CD4-positive, alpha-beta T cell (primary cell): ENCODE data around the gene CADM1. TPM values are rescaled to one million over a fixed set of nuclear protein-coding genes. Genes with fewer than 3 reads are reported as not detected.

Source experiments
- ATAC-seq: fragments of 200-7000 bp; cut with Tn5 transposase; one replicate; pipeline ENCODE4 v1.10.0; 2022; ENCODE audit warnings: mild to moderate bottlenecking; ENCODE audit not compliant: poor library complexity
- CTCF ChIA-PET: fragments of 350-600 bp; sonication (Branson Sonifier 250); formaldehyde crosslinking; loops from one replicate; lab custom pipeline; 2021; ENCODE audit warnings: antibody characterized with exemption, inconsistent platforms; lab: Charles Lee
- POLR2A ChIA-PET: fragments of 350-600 bp; sonication (Branson Sonifier 250); formaldehyde crosslinking; loops from one replicate; lab custom pipeline; 2021; ENCODE audit warnings: antibody characterized with exemption, inconsistent platforms; lab: Charles Lee
- DNase-seq, 14 experiments: peaks; one replicate each; pipeline ENCODE4 v3.0.0-alpha.2; 2013 to 2020; ENCODE audit warnings: mixed read lengths in 2 of 14
- H3K27ac ChIP-seq, 2 donors: one replicate each; pipeline versions ENCODE4 v1.5.1 to v1.7.0; 2013; ENCODE audit warnings: low read length in 2 of 2, low read depth in 1 of 2, mild to moderate bottlenecking in 1 of 2
- H3K27me3 ChIP-seq, 2 experiments: 1 replicate in 1 of 2; 2 replicates in 1 of 2; pipeline versions ENCODE4 v1.6.1 to v1.7.0; 2013; ENCODE audit warnings: low read length in 2 of 2, control low read depth in 1 of 2, mild to moderate bottlenecking in 1 of 2, moderate library complexity in 1 of 2; ENCODE audit not compliant: insufficient read depth in 2 of 2, control insufficient read depth in 1 of 2
- H3K36me3 ChIP-seq: one replicate; pipeline ENCODE4 v1.6.1; 2013; ENCODE audit warnings: low read length, control low read depth; ENCODE audit not compliant: insufficient read depth
- H3K4me1 ChIP-seq: one replicate; pipeline ENCODE4 v1.6.1; 2013; ENCODE audit warnings: low read length, control low read depth; ENCODE audit not compliant: insufficient read depth
- H3K4me3 ChIP-seq: one replicate; pipeline ENCODE4 v1.5.1; 2013; ENCODE audit warnings: mild to moderate bottlenecking, low read length, moderate library complexity
- H3K9me3 ChIP-seq, 2 experiments: 1 replicate in 1 of 2; 2 replicates in 1 of 2; pipeline versions ENCODE4 v1.6.1 to v1.7.0; 2013; ENCODE audit warnings: low read length in 2 of 2, mild to moderate bottlenecking in 2 of 2, control low read depth in 1 of 2, moderate library complexity in 1 of 2; ENCODE audit not compliant: control insufficient read depth in 1 of 2, insufficient read depth in 1 of 2
- H3K27ac Mint-ChIP-seq: one replicate; pipeline ENCODE4 v1.8.0; 2020; ENCODE audit warnings: mixed read lengths
- H3K27me3 Mint-ChIP-seq: one replicate; pipeline ENCODE4 v1.8.0; 2021; ENCODE audit warnings: mixed read lengths
- H3K36me3 Mint-ChIP-seq: one replicate; pipeline ENCODE4 v1.8.0; 2021; ENCODE audit warnings: low read depth, mixed read lengths
- H3K4me1 Mint-ChIP-seq: one replicate; pipeline ENCODE4 v1.8.0; 2021; ENCODE audit warnings: low read depth, mixed read lengths
- H3K4me3 Mint-ChIP-seq: one replicate; pipeline ENCODE4 v1.8.0; 2020; ENCODE audit warnings: mild to moderate bottlenecking, mixed read lengths
- H3K9me3 Mint-ChIP-seq: one replicate; pipeline ENCODE4 v1.8.0; 2020; ENCODE audit warnings: mixed read lengths
- CTCF ChIP-seq: fragments of 200-600 bp; IDR thresholded peaks from one replicate; pipeline ENCODE4 v1.8.0; 2022; ENCODE audit warnings: antibody characterized with exemption, mild to moderate bottlenecking
- intact Hi-C, 2 experiments: fragments of 100-400 bp; cut with DNase I in 1 of 2; cut with micrococcal nuclease in 1 of 2; formaldehyde crosslinking; loops; one replicate each; pipeline versions ENCODE4 v1.15.1 to v1.9.0; 2023 to 2025; cut with DNase I, micrococcal nuclease
- total RNA-seq, 174 experiments: library from RNA in 2 of 174; stranded (reverse) in 2 of 174; gene quantifications; one replicate each; pipeline ENCODE4 v1.2.3 and lab custom pipeline; 2021 to 2026

The CADM1 gene
- total RNA-seq, 2 experiments from 2014 or later, result 1.1 to 1.4 TPM

DNA sequence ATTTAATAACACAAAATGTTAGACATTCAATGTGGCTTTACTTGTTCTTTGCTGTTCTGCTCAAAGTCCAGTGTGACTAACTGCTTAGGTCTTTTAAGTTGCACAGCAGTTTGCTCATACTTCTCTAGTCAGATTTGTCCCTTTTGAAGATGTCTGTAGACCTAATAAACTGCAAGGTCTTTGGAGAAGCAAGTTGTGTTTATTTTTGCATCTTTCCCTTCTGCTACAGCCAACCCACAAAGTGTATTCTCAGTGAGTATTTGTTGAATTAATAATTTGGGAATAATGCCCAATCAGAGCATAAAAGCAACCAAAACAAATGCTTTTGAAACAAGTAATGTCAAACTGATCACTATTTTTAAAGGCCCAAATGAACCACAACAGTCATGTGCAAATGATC, 312.5 kb downstream of the CADM1 start:
- ATAC-seq (no peak), DNase-seq (no peak)
- Histone ChIP-seq H3K4me3 (no peak overlapping the region), H3K36me3 (no peaks in the 10 kb centered on the region), H3K27ac (no peak overlapping the region), H3K9me3 (no peaks in the 10 kb centered on the region), H3K27me3 (no peaks in the 10 kb centered on the region), H3K4me1 (no peaks in the 10 kb centered on the region)
- Mint-ChIP-seq H3K4me3 (no peak overlapping the region), H3K4me1 (no peaks in the 10 kb centered on the region), H3K27ac (no peak overlapping the region), H3K27me3 (peaks cover 4% of the 10 kb centered on the region), H3K36me3 (no peaks in the 10 kb centered on the region), H3K9me3 (no peaks in the 10 kb centered on the region)
- ChIA-PET POLR2A (no interaction called here), CTCF (no interaction called here)
- TF ChIP-seq CTCF, result no peak
- intact Hi-C loops, result no loop called here

DNA sequence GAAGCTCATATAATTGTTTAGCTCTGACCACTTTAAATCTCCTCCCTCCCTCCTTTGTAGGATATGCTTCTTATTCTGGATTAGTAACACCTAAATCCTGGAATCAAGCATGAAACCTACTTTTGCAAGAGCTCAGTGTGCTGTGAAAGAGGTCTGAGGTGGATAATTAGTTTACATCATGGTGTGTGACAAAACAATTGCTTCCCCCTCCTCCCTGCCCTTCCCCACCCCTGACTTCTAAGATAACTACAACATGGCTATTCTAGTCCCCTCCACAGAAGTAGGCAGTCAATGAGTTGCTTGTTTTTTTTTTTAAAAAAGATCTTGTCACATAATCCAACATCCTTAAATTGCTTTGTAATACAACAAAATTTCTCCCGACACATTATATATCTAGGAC, 314.0 kb downstream of the CADM1 start:
- Mint-ChIP-seq H3K4me1 (no peaks in the 10 kb centered on the region), H3K27me3 (peaks cover 11% of the 10 kb centered on the region), H3K9me3 (no peaks in the 10 kb centered on the region), H3K27ac (no peak overlapping the region), H3K4me3 (no peak overlapping the region), H3K36me3 (no peaks in the 10 kb centered on the region)
- Histone ChIP-seq H3K9me3 (no peaks in the 10 kb centered on the region), H3K4me3 (no peak overlapping the region), H3K27me3 (no peaks in the 10 kb centered on the region), H3K4me1 (no peaks in the 10 kb centered on the region), H3K27ac (no peak overlapping the region), H3K36me3 (no peaks in the 10 kb centered on the region)
- no peak for ATAC-seq
- no peak for TF ChIP-seq CTCF
- intact Hi-C loops, result no loop called here
- CTCF ChIA-PET, result no interaction called here
- POLR2A ChIA-PET, result no interaction called here
- DNase-seq, result no peak

DNA sequence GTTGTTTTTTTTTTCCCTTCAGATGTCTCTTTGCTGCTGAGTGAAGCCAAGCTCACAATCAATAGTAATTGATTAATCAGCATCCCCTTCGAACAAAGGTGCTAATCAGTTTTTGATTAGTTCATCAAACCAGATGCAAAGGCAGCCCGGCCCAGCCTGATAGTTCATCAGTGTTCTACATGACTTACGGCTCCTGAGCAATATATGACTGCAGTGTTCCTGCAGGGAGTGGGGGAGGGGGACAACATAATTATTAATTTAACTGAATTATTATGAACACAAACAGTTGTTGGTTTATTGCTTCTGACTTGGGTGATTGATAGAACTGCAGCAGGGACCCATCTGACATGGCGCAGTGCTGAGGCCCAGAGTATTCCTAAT, 315.3 kb downstream of the CADM1 start:
- Histone ChIP-seq H3K36me3 (no peaks in the 10 kb centered on the region), H3K4me3 (no peak overlapping the region), H3K4me1 (no peaks in the 10 kb centered on the region), H3K27me3 (no peaks in the 10 kb centered on the region), H3K27ac (no peak overlapping the region), H3K9me3 (no peaks in the 10 kb centered on the region)
- CTCF ChIA-PET, result no interaction called here
- POLR2A ChIA-PET, result no interaction called here
- intact Hi-C loops, result no loop called here
- peaks cover 11% of the 10 kb centered on the region for H3K27me3 Mint-ChIP-seq
- ATAC-seq, result no peak
- H3K4me3 Mint-ChIP-seq, result no peak overlapping the region
- DNase-seq, result no peak
- no peaks in the 10 kb centered on the region for H3K36me3 Mint-ChIP-seq
- no peak for TF ChIP-seq CTCF
- H3K27ac Mint-ChIP-seq, result no peak overlapping the region
- H3K4me1 Mint-ChIP-seq, result no peaks in the 10 kb centered on the region
- H3K9me3 Mint-ChIP-seq, result no peaks in the 10 kb centered on the region
